WTC11 (cell line): Measurements from ENCODE around the gene RBFOX2. TPM values are rescaled to one million over a fixed set of nuclear protein-coding genes. Genes with fewer than 3 reads are reported as not detected.

Experiments
- ATAC-seq: fragments of 200-7000 bp; cut with Tn5 transposase; 2 replicates; pipeline ENCODE4 v1.10.0; 2021; ENCODE audit warnings: mild to moderate bottlenecking, moderate library complexity
- CTCF ChIA-PET: fragments of 300-600 bp; sonication (Branson Sonifier 250); formaldehyde crosslinking; loops from one replicate; lab custom pipeline; 2021; ENCODE audit warnings: antibody characterized with exemption; lab: Charles Lee
- POLR2A ChIA-PET: fragments of 350-600 bp; sonication (Branson Sonifier 250); formaldehyde crosslinking; loops from one replicate; lab custom pipeline; 2021; ENCODE audit warnings: antibody characterized with exemption; lab: Charles Lee
- DNase-seq: peaks from one replicate; pipeline ENCODE4 v3.0.0; 2021; ENCODE audit warnings: low spot score
- H3K27ac Mint-ChIP-seq: 2 replicates; pipeline ENCODE4 v1.8.0; 2021; ENCODE audit warnings: mixed read lengths
- H3K27me3 Mint-ChIP-seq: 2 replicates; pipeline ENCODE4 v1.8.0; 2021; ENCODE audit warnings: low read depth, mild to moderate bottlenecking, moderate library complexity, mixed read lengths
- H3K36me3 Mint-ChIP-seq: 2 replicates; pipeline ENCODE4 v1.8.0; 2021; ENCODE audit warnings: mixed read lengths
- H3K4me1 Mint-ChIP-seq: 2 replicates; pipeline ENCODE4 v1.8.0; 2022; ENCODE audit warnings: mixed read lengths
- H3K4me3 Mint-ChIP-seq: 2 replicates; pipeline ENCODE4 v1.8.0; 2021; ENCODE audit warnings: mild to moderate bottlenecking, moderate library complexity, mixed read lengths
- H3K9me3 Mint-ChIP-seq: 2 replicates; pipeline ENCODE4 v1.8.0; 2021; ENCODE audit warnings: mixed read lengths
- ATF6 ChIP-seq: sonication (generic); formaldehyde crosslinking; IDR thresholded peaks from 2 replicates; pipeline ENCODE4 v1.8.1; 2023; ENCODE audit warnings: mild to moderate bottlenecking, missing genetic modification reagents
- E2F5 ChIP-seq: sonication (generic); formaldehyde crosslinking; IDR thresholded peaks from 2 replicates; pipeline ENCODE4 v1.8.1; 2022; ENCODE audit warnings: mild to moderate bottlenecking, moderate library complexity, missing genetic modification reagents
- ELF4 ChIP-seq: sonication (generic); formaldehyde crosslinking; IDR thresholded peaks from 2 replicates; pipeline ENCODE4 v1.8.1; 2022; ENCODE audit warnings: low read depth, mild to moderate bottlenecking, moderate library complexity, missing genetic modification reagents
- EMX1 ChIP-seq: fragments of 250-450 bp; sonication (Bioruptor Pico); IDR thresholded peaks from 2 replicates; pipeline ENCODE4 v1.8.0; 2021; ENCODE audit warnings: mild to moderate bottlenecking
- GABPB1 ChIP-seq: sonication (generic); formaldehyde crosslinking; IDR thresholded peaks from 2 replicates; pipeline ENCODE4 v1.8.1; 2023; ENCODE audit warnings: mild to moderate bottlenecking, missing genetic modification reagents
- HMGXB4 ChIP-seq: sonication (generic); formaldehyde crosslinking; IDR thresholded peaks from 2 replicates; pipeline ENCODE4 v1.8.1; 2023; ENCODE audit warnings: mild to moderate bottlenecking, moderate library complexity, missing genetic modification reagents
- JUN ChIP-seq: sonication (generic); formaldehyde crosslinking; IDR thresholded peaks from 2 replicates; pipeline ENCODE4 v1.8.0; 2023; ENCODE audit warnings: mild to moderate bottlenecking, missing genetic modification reagents
- MLX ChIP-seq: sonication (generic); formaldehyde crosslinking; IDR thresholded peaks from 2 replicates; pipeline ENCODE4 v1.8.1; 2023; ENCODE audit warnings: mild to moderate bottlenecking, missing genetic modification reagents, moderate library complexity
- NR2C2 ChIP-seq: sonication (generic); formaldehyde crosslinking; IDR thresholded peaks from 2 replicates; pipeline ENCODE4 v1.8.0; 2022; ENCODE audit warnings: mild to moderate bottlenecking, missing genetic modification reagents
- PRDM15 ChIP-seq: sonication (generic); formaldehyde crosslinking; IDR thresholded peaks from 2 replicates; pipeline ENCODE4 v1.8.0; 2022; ENCODE audit warnings: missing genetic modification reagents
- RELA ChIP-seq: sonication (generic); formaldehyde crosslinking; IDR thresholded peaks from 2 replicates; pipeline ENCODE4 v1.8.1; 2022; ENCODE audit warnings: missing genetic modification reagents, mild to moderate bottlenecking, borderline replicate concordance
- STAT6 ChIP-seq: sonication (generic); formaldehyde crosslinking; conservative IDR thresholded peaks from 2 replicates; pipeline ENCODE4 v1.8.1; 2023; ENCODE audit warnings: mild to moderate bottlenecking, low read depth, missing genetic modification reagents, moderate library complexity
- TCF7 ChIP-seq: sonication (generic); formaldehyde crosslinking; IDR thresholded peaks from 2 replicates; pipeline ENCODE4 v1.8.0; 2022; ENCODE audit warnings: mild to moderate bottlenecking, low read depth, missing genetic modification reagents, moderate library complexity
- ZNF121 ChIP-seq: sonication (generic); formaldehyde crosslinking; IDR thresholded peaks from 2 replicates; pipeline ENCODE4 v1.8.0; 2023; ENCODE audit warnings: missing genetic modification reagents
- ZNF138 ChIP-seq: sonication (generic); formaldehyde crosslinking; conservative IDR thresholded peaks from 2 replicates; pipeline ENCODE4 v1.8.1; 2022; ENCODE audit warnings: mild to moderate bottlenecking, moderate library complexity, missing genetic modification reagents
- ZNF425 ChIP-seq: fragments of 250-450 bp; sonication (Bioruptor Pico); conservative IDR thresholded peaks from 2 replicates; pipeline ENCODE4 v1.9.0; 2021; ENCODE audit warnings: mild to moderate bottlenecking
- total RNA-seq: library from RNA; stranded (reverse); gene quantifications from 3 replicates; pipeline ENCODE4 v1.2.3, GENCODE V29; 2021

The RBFOX2 gene
- total RNA-seq, 1 experiment from 2014 or later = 107 TPM

- TF ChIP-seq PRDM15 (CRISPR knock-in tag) = no peak
- no peak for TF ChIP-seq JUN (CRISPR knock-in tag)
- no peak for TF ChIP-seq NR2C2 (CRISPR knock-in tag)
- TF ChIP-seq ZNF138 (CRISPR knock-in tag) = no peak
- no peak for TF ChIP-seq ZNF121
These were observed 270.2 kb downstream of the RBFOX2 start (continued) for GRCh38 chr22:35758394-35758793.

- CTCF ChIA-PET = interaction anchor here (0.8 to 1.1 kb wide), 3 partner anchors 10 to 368 kb away, joined by 3 read pairs; no protein-coding TSS in a partner anchor
- ATAC-seq = no peak
- 0 out of 2 replicates have a peak overlapping the region, but pooled peaks have one; percentile 17 for H3K27ac Mint-ChIP-seq
- TF ChIP-seq ZNF425 = no peak
- no peak for TF ChIP-seq GABPB1
- no peak for TF ChIP-seq ELF4 (CRISPR knock-in tag)
- no peak for TF ChIP-seq E2F5 (CRISPR knock-in tag)
- no peak for TF ChIP-seq TCF7 (CRISPR knock-in tag)
- no peak for TF ChIP-seq MLX (CRISPR knock-in tag)
- no peak for TF ChIP-seq STAT6 (CRISPR knock-in tag)
- TF ChIP-seq HMGXB4 (CRISPR knock-in tag) = no peak
- TF ChIP-seq PRDM15 (CRISPR knock-in tag) = no peak
- no peak for TF ChIP-seq RELA
- no peak for TF ChIP-seq ATF6
- no peak for TF ChIP-seq EMX1 (CRISPR knock-in tag)
These were observed 271.9 kb downstream of the RBFOX2 start for GRCh38 chr22:35756722-35757121.

More at GRCh38 chr22:35756722-35757121, 271.9 kb downstream of the RBFOX2 start:
- Mint-ChIP-seq H3K27me3 (no peaks in the 10 kb centered on the region), H3K36me3 (peaks cover 27% of the 10 kb centered on the region), H3K9me3 (no peaks in the 10 kb centered on the region), H3K4me3 (no peak overlapping the region), H3K4me1 (peaks cover 18% of the 10 kb centered on the region)
- POLR2A ChIA-PET = interaction anchor here (0.7 kb wide), 1 partner anchor 320 kb away, joined by 4 read pairs; no protein-coding TSS in a partner anchor
- no peak for DNase-seq
